Measurements from ENCODE around the gene PAX2.
A peak's percentile ranks its signal among the peaks of the same experiment; 100 is the strongest.

The PAX2 gene

DNA sequence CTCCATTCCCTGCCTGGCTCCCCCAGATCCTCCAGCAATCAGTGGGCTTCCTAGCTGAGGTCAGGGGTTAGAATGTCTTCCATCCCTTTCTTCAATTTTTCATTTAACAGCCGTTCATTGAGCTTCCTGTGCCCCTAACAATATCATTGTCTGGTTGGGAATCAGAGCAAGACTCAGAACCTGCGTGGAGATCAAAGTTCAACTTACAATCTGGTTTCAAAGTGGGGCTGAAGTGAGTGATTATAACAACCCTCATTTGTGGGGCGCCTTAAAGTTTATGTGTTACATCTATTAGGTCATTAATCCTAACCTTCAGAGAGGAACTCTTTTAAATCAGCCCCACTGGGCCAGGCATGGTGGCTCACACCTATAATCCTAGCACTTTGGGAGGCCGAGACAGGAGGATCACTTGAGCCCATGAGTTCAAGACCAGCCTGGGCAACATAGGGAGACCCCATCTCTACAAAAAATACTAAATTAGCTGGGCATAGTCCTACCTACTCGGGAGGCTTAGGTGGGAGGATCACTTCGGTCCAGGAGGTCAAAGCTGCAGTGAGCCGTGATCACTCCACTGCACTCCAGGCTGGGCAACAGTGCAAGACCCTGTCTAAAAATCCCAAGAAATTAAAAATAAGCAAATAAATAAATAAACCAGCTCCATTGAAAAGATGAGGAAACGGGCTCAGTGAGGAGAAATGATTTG lies 122.0 kb downstream of the PAX2 start:
- no peak for FAIRE-seq
- DNase-seq (ENCODE audit: extremely low spot score, insufficient read length, low read depth): no peak

- FAIRE-seq: no peak
- no peak for DNase-seq (ENCODE audit: extremely low spot score, insufficient read length, low read depth)
These were observed 123.0 kb downstream of the PAX2 start for GRCh38 chr10:100868382-100868781.

DNA sequence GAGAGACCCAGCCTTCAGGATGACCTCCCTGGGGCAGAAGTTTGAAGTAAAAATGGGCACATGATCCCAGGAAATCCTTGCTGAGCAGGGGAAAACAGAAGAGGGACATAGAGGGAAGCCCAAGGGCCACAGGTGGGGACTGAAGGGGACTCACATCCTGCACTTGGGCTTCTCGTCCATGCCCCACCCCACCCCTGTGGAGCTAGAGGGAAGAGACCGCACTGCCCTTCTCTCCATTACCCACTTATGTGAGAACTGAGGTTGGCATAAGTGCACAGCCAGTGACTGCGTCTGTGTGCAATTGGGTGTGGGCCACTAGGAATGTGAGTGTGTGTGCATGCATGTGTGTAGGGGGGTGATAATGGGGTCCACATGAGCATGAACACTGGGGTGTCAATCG lies 124.0 kb downstream of the PAX2 start:
- no peak for FAIRE-seq
- no peak for DNase-seq (ENCODE audit: extremely low spot score, insufficient read length, low read depth)

- DNase-seq (ENCODE audit: extremely low spot score, insufficient read length, low read depth) (peak; percentile 44), FAIRE-seq (peak; percentile 66)
These were observed 126.8 kb downstream of the PAX2 start for GRCh38 chr10:100872034-100872791.

- FAIRE-seq (no peak), DNase-seq (ENCODE audit: extremely low spot score, insufficient read length, low read depth) (no peak)
These were observed 127.9 kb downstream of the PAX2 start for GRCh38 chr10:100873146-100873826.

- DNase-seq (ENCODE audit: extremely low spot score, insufficient read length, low read depth) (no peak), FAIRE-seq (no peak)
These were observed 128.5 kb downstream of the PAX2 start for GRCh38 chr10:100873827-100874326.

DNA sequence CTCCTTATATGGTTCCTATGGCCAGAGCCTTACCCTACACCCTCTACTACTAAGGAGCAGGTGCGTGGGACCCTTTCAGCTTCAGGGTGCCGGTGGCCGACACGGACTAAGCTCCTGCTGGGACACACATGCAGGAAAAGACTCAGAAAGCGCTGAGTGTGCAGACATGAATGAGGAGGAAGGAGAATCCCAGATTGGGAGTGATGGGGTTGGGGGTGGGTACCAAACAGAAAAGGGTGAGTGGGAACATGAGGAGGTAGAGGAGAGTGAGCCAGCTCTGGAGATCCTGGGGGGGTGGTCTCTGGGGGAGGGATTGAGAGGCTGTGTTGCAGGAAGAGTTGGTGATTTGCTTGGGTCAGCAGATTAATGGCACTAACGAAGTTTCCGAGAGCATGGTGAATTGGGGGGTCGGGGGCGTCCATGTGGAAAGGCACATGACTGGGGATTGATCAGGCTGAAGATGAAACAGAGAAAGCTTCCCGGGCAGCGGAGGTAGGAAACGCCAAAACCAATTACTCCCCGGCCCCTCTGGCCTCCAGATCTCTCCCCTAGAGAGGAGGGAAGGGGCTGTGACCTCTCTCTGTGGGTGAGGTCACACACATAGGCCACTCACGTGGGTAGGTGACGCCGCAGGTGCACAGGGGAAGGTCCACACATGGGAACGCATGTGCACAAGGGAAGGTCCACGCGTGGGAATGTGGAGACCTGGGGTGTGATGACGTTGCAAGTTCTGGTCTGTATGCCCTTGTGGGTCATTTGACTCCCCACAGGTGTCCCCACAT lies 129.5 kb downstream of the PAX2 start:
- DNase-seq (ENCODE audit: extremely low spot score, insufficient read length, low read depth) (no peak), FAIRE-seq (no peak)

GRCh38 chr10:100875484-100876166 lies 130.2 kb downstream of the PAX2 start:
- FAIRE-seq: no peak
- DNase-seq (ENCODE audit: extremely low spot score, insufficient read length, low read depth): no peak

GRCh38 chr10:100876585-100877460 lies 131.4 kb downstream of the PAX2 start:
- FAIRE-seq: no peak
- DNase-seq (ENCODE audit: extremely low spot score, insufficient read length, low read depth): no peak

DNA sequence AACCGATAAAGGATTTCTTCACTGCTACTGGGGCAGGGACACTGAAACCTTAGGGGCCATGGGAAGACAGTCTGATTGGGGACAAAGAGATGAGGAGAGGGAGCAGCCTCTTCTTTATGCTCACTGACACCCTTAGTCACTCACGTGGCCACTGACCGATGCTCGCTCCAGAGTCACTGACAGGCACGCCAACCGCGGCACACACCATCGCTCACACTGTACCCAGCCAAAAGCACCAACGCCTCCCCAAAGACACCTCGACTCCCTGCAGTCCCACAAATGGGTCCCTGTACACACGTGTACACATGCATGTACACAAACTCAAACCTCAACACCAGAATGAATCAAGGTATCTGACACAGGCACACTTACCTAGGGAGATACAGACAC lies 132.1 kb downstream of the PAX2 start:
- no peak for FAIRE-seq

GRCh38 chr10:100878291-100878910 lies 133.0 kb downstream of the PAX2 start:
- FAIRE-seq (peak; percentile 52), DNase-seq (ENCODE audit: extremely low spot score, insufficient read length, low read depth) (peak; percentile 28)

More for the DNA sequence above, 132.1 kb downstream of the PAX2 start:
- DNase-seq (ENCODE audit: extremely low spot score, insufficient read length, low read depth): no peak

Data from GM18507 (cell line).